Stimulated activated CD8-positive, alpha-beta memory T cell treated with anti-CD3 and anti-CD28 coated beads, Interleukin-15, amount 100 ng/mL, for 48 hours (primary cell): Measurements from ENCODE around the gene GBE1.

Experiments used
- DNase-seq, 2 donors: peaks; one replicate each; pipeline ENCODE4 v3.0.0-alpha.2; 2020; ENCODE audit warnings: low read depth in 2 of 2

GBE1 gene

GRCh38 chr3:81699536-81700320, 61.7 kb downstream of the GBE1 start:
- no peak for DNase-seq

GRCh38 chr3:81696090-81696489, 65.4 kb downstream of the GBE1 start:
- no peak for DNase-seq

- DNase-seq: no peak
Observed at GRCh38 chr3:81695302-81695701, 66.1 kb downstream of the GBE1 start.

- no peak for DNase-seq
Observed at GRCh38 chr3:81694662-81695061, 66.8 kb downstream of the GBE1 start.

GRCh38 chr3:81692766-81693165, 68.7 kb downstream of the GBE1 start:
- no peak for DNase-seq

GRCh38 chr3:81689617-81690016, 71.8 kb downstream of the GBE1 start:
- DNase-seq: no peak

GRCh38 chr3:81684751-81685395, 76.6 kb downstream of the GBE1 start:
- DNase-seq: no peak

GRCh38 chr3:81676706-81677456, 84.6 kb downstream of the GBE1 start:
- no peak for DNase-seq

GRCh38 chr3:81674690-81675089, 86.8 kb downstream of the GBE1 start:
- no peak for DNase-seq

GRCh38 chr3:81668283-81668682, 93.2 kb downstream of the GBE1 start:
- no peak for DNase-seq

GRCh38 chr3:81666502-81667121, 94.8 kb downstream of the GBE1 start:
- DNase-seq: no peak

GRCh38 chr3:81663114-81663513, 98.3 kb downstream of the GBE1 start:
- no peak for DNase-seq

- no peak for DNase-seq
Observed at GRCh38 chr3:81660036-81660435, 101.4 kb downstream of the GBE1 start.

- no peak for DNase-seq
Observed at GRCh38 chr3:81658322-81658997, 103.0 kb downstream of the GBE1 start.

- DNase-seq: no peak
Observed at GRCh38 chr3:81651139-81651538, 110.3 kb downstream of the GBE1 start.

- DNase-seq: no peak
Observed at GRCh38 chr3:81650187-81650586, 111.3 kb downstream of the GBE1 start.

GRCh38 chr3:81645248-81645647, 116.2 kb downstream of the GBE1 start:
- no peak for DNase-seq

- no peak for DNase-seq
Observed at GRCh38 chr3:81643721-81644120, 117.7 kb downstream of the GBE1 start.

GRCh38 chr3:81638480-81638879, 123.0 kb downstream of the GBE1 start:
- DNase-seq: no peak

GRCh38 chr3:81632659-81633058, 128.8 kb downstream of the GBE1 start:
- DNase-seq: no peak

- DNase-seq: no peak
Observed at GRCh38 chr3:81624756-81625155, 136.7 kb downstream of the GBE1 start.

GRCh38 chr3:81622395-81622794, 139.1 kb downstream of the GBE1 start:
- no peak for DNase-seq
